ENCODE data around the gene MED12.
A peak's percentile ranks its signal among the peaks of the same experiment; 100 is the strongest.

MED12 gene

DNA sequence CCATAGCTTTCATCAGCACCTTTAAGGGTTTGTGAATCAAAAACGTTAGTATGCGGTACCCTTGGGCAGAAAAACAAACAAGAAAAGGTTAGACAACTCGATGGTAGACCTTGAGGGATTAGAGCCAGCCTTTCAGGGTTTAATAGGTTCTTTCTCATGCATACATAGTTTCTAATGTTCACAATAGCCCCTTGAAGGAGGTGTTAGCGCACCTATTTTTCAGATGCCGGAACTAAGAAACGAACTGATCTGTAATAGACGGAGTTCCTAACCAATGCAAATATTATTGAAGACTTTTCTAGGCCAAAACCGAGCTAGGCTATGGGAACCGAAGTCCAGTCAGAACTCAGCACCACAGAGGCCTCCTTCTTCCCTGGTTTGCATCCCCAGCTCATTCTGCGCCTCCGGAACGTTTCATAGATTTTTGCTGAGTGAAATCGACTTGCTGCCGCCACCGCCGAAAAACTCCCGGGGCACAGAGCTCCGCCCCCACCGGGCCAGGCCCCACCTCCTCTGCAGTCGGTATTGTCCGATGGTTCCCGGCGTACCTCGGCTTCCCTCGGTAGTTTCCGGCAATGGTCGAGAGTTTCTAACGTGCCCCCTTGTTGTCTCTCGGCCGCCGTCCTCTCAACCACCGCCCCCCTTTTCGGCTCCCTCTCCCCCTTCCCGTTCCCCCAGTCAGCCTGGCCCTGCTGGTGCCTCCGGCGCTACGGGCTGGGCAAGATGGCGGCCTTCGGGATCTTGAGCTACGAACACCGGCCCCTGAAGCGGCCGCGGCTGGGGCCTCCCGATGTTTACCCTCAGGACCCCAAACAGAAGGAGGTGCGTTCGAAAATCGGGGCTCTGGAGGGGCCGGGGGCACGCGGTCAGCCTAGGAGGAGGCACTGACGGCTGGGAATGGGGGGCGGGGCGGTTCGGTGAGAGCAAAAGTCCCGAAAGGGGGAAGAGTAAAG, at the start of gene MED12:
Gene MED12 (plus strand): TSS at position 565 of the 953 bp plus-strand sequence. CDS start 159 bp downstream, at position 724.
- DNase-seq: peak; percentile 80

DNA sequence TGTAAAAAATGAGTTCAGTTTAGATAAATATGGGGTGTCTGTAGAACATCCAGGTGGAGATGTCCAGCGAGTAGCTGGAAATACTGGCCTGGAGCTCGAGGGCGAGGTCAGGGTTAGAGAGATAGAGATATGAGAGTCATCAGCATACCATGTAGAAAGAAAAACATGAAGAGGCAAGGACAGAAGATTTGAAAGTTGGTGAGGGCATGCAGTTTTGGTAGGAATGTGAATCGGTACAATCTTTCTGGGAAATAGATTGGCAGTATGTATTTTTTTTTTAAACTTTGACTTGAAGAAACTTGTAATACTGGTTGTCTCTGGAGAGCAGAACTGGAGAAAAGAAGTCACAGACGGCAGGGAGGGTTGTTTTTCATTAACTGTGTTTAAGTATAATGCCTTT, 47.9 kb upstream of the MED12 start:
- DNase-seq: no peak

DNA sequence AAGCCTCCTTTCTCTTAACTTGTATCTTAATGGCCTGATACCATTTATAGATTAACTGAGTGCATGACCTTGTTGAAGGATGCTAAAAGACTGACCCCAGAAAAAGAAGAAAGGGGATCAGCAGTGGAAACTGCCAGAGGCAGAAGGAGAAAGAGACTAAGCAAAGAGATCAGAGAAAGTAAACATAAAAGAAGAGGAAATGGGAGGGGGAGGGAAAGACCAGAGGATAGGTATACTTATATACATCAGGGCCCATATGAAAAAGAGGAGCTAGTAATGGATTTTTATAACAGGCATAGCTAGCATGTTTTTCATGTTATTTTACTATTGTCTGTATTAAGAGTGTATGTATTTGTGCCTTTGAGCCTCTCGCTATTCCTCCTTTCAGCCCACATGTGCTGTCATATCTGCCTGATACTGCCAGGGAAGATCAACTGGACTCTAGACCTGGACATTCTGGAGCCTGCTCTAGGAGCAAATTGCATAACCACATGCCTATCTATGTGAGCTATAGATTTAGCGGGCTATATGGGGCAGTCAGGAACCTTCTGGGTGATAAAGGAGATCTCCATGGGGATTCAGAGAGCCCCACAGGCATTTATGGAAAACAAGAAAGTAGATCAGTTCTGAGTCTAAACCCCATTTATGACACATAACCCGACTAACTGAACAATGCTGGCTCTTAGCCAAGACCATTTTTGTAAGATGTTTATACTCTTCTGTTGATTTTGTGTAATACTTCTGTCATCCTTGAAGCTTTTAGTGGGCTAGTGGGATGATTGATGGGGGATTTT, 36.9 kb upstream of the MED12 start:
- DNase-seq: no peak

DNA sequence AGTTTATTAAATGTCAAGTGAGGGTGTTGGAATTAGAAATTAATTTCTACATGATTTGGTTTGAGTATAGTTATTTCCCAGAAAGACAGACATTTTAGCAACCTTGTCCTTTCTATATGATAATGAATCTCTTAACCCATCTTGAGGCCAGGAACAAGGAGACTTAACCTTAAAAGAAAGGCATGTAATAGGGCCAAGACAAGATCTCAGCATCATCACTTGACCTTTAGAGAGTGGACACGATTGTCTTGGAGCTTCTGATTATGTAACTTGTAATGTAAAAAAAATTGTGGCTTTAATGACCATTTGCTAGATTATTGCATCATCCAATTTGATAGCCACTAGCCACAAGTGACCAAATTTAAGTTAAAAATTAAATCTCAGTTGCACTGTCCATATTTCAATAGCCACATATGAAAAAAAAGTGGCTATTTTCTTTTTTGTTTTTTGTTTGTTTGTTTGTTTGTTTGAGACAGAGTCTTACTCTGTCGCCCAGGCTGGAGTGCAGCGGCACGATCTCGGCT, 36.2 kb upstream of the MED12 start:
- no peak for DNase-seq

DNA sequence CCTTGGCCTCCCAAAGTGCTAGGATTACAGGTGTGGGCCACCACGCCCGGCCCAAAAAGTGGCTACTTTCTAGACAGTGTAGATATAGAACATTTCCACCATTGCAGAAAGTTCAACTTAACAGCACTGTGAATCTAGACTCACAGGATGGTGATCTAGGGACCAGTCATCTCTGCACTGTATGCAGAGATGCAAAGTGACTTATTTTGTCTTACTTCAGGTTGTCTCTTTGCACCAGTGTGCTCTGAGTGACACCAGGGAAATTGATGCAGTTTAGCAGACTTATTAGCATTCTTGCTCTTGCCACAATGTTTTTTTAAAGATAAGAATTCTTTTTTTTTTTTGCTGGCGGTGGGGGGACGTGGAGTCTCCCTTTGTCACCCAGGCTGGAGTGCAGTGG, 35.6 kb upstream of the MED12 start:
- no peak for DNase-seq

DNA sequence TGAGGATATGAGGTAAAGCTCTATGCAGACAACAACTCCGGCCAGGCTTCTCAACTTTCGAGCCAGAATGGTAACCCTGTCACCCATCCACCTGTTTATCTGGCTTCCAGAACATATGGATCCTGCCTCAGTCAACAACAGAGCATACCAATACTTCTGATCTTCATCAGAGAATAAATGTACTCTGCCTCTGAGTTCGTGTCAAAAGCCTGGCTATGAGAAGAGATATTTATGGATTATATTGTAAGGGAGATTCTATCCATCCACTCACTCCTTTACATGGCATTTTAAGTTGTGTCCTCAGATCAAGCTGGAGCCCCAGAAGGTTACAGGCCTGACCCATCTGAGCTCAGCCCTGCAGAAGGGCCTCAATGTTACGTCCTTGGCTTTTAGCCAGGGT, 32.5 kb upstream of the MED12 start:
- DNase-seq: no peak

DNA sequence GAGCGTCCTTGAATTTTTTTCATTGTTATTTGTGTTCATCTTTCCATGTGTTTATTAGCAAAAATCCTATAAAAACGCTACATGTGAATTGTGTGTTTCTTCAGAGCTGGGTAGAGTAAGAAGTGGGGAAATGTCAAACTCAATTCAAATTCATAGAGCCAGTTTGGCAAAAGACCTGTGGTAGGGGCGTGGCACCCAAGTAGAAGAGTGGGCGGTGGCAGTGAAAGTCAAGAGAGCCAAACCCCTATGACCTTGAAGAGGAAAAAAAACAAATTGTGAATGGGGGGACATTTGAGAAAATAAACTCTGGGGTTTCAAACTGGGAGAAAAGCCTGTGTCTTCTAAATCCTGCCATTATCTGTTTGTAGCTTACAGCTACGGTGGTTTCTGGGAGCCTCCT, 27.1 kb upstream of the MED12 start:
- no peak for DNase-seq

DNA sequence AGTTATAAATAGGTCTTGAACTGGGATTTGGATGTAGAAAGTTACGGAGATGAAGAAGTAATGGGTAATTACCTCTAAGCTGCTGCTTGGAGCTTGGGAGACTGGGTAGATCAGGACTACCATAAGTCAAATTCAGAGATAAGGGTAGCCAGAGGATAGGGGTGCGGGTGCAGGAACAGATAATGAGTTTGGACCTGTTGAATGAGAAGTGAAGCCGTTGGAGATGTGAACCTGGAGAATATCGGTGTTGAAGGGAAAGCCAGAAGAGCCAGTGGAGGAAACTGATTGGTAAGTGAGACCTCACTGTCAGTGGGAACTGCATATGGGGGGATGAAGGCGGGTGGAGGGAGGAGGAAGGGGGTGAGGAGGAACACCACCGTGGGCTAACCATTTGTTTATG, 23.4 kb upstream of the MED12 start:
- no peak for DNase-seq

DNA sequence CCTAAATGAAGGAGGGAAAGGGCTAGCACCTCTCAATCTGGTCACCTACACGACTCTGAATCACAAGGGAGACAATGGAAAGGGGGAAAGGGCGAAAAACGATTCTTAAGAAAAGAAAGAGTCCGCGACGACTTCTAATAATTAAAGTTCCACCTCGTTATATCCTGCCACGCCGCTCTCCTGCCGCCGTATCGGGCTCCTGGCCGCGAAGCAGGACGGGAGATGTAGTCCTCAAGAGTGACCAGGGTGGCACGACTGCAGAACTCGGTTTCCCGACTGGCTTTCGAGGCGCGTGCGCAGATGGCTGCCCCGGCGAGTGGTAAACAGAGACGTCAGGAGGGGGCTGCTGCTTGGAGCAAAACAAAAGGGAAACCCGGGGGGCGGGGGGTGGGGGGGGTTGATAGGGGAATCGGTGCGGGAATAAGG, 22.8 kb upstream of the MED12 start, which contains the start of gene FOXO4:
Gene FOXO4 (plus strand): TSS at position 297 of the 426 bp plus-strand sequence. CDS start 678 bp downstream, outside the sequence.
- DNase-seq: peak; percentile 91

DNA sequence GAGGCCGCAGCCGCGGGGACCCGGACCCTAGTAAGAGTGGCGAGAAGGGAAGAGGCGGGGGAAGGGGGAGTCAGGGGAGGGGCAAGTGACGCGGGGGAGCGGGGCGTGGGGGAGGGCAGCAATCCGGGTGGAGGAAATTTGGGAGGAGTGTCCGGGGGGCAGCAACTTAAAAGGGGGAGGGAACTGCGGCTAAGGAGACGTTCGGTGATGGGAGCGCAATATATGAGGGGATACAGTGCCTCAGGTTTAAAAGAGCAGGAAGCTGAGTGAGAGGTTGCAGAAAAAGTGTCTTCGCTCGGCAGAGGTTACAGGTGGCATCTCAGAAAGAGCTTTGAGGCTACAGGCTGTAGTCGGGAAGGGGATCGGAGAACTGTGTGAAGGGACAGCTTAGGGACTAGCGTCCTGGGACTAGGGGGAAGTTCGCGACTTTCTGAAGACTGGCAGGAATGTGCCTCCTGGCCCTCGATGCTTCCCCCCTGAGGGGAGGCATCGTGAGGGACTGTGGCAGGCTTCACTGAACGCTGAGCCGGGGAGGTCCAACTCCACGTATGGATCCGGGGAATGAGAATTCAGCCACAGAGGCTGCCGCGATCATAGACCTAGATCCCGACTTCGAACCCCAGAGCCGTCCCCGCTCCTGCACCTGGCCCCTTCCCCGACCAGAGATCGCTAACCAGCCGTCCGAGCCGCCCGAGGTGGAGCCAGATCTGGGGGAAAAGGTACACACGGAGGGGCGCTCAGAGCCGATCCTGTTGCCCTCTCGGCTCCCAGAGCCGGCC, 22.2 kb upstream of the MED12 start:
- DNase-seq: no peak

DNA sequence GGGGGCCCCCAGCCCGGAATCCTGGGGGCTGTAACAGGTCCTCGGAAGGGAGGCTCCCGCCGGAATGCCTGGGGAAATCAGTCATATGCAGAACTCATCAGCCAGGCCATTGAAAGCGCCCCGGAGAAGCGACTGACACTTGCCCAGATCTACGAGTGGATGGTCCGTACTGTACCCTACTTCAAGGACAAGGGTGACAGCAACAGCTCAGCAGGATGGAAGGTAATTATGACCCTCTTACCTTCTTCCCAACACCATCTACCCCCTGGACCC, 21.7 kb upstream of the MED12 start:
- DNase-seq: no peak

DNA sequence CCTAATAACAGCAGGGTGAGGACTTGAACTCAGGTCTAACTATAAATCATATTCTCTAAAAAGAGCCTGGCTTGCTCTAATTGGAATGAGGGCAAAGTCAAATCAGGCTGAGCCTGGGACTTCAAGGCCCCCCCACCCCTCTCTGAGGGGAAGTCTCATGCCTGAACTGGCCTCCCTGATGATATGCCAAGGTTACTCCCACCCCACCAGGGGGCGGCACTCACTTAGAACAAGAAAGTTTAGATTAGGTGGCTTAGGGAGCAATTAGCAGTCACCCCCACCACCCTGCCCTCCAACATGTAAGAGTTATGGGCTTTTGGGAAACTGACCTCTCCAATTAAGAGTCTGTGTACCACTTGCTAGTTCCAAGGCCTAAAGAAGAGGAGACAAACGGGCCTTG, 20.1 kb upstream of the MED12 start:
- peak; percentile 67 for DNase-seq

DNA sequence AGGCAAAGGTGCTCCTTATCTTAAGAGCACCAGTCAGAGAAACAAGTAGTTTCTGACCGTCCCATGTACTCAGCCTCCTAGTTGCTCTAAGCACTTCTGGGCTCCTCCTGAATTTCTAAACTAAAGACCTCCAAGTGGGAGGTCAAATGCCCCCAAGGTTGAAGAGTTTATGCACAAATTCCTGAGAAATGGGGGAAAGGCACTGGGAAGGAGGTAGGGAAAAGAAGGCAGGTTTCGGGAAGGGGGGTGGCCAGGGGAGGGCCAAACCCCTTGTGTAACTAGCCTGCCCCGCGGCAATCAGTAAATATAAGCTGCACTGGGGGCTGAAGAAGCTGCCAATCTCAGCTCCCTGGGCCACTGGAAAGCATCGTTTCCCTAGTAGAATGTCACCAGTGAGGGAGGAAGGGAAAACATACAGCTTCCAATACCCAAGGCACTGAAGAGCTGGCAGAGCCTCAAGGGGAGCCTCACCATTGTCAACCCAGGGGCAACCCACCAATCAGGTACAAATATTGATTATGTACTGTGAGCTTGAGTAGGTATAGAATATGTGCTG, 19.4 kb upstream of the MED12 start:
- no peak for DNase-seq

DNA sequence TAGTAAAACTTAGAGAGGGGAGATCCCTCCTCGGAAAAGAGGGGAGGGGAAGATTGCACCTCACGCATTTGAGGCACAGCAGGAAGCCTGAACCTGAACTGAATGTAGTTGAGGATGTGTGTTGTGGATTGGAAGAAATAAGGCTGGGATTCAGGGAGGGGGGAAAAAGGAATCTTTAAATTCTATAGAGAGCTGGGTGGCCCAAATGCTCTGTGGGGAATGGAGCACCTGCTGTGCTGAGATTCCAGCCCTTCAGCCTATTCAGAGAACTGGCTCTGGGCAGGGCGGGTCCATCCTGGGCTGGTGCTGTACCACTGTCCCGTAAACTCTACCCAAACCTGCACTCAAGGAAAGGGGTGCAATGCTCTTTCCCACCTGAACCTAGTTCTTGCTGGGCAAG, 18.7 kb upstream of the MED12 start:
- no peak for DNase-seq

DNA sequence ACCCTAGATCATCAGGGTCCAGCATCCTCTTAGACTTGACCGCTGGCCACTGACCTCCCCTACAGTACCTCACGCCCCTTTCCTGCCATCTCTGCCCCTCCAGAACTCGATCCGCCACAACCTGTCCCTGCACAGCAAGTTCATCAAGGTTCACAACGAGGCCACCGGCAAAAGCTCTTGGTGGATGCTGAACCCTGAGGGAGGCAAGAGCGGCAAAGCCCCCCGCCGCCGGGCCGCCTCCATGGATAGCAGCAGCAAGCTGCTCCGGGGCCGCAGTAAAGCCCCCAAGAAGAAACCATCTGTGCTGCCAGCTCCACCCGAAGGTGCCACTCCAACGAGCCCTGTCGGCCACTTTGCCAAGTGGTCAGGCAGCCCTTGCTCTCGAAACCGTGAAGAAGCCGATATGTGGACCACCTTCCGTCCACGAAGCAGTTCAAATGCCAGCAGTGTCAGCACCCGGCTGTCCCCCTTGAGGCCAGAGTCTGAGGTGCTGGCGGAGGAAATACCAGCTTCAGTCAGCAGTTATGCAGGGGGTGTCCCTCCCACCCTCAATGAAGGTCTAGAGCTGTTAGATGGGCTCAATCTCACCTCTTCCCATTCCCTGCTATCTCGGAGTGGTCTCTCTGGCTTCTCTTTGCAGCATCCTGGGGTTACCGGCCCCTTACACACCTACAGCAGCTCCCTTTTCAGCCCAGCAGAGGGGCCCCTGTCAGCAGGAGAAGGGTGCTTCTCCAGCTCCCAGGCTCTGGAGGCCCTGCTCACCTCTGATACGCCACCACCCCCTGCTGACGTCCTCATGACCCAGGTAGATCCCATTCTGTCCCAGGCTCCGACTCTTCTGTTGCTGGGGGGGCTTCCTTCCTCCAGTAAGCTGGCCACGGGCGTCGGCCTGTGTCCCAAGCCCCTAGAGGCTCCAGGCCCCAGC, 17.6 kb upstream of the MED12 start:
- no peak for DNase-seq

DNA sequence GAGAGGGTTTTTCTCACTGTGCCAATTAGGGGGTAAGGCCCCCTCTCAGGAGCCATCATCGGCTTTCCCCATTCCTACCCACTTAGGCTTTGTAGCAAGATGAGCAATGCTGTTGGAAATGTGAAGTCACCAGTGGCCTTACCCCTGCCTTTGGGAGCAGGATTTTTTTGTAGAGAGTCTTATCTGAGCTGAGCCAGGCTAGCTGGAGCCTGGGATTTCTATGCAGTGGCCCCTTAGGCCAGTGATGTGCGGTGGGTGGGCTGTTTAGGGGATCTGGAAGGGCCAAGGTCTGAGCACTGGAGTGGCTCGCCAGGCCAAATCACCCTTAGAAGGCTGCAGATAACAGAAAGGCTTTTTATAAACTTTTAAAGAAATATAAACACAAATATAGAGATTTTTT, 16.1 kb upstream of the MED12 start:
- DNase-seq: no peak

DNA sequence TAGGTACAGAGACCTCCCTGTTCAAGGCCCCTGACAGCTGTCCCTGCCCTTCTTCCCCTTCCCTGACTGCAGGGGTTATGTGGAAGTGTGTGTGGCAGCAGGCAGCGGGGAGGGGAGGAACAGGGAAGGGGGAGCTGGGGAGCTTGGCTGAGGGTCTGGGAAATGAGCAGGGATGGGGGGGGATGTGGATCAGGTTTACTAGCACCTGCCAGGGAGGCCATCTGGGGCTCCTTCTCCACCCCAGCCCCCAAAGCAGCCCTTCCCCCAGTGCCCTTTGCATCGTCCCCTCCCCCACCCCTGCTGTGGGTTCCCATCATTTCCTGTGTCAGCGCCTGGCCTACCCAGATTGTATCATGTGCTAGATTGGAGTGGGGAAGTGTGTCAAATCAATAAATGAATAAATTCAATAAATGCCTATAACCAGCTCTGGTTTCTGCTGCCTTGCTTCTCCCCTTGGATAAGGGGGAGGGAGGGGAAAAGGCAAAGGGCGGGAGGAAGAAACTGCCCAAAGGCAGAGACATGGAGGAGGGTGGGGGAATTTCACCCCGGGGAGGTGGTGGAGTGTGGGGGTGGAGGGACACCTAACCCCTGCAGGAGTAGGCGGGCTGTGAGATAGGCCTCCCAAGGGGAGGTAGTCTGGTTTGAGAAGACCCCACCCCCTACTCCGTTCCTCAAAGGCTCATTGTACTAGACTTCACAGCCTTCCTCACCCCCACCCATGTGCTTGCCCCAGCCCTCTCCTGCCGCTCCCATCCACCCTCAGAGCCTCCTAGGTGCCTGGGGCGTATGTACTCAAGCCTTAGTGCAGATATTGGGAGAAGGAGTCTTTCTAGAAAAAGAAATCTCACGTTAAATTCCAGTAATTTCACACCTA, 15.0 kb upstream of the MED12 start:
- DNase-seq: peak; percentile 16

DNA sequence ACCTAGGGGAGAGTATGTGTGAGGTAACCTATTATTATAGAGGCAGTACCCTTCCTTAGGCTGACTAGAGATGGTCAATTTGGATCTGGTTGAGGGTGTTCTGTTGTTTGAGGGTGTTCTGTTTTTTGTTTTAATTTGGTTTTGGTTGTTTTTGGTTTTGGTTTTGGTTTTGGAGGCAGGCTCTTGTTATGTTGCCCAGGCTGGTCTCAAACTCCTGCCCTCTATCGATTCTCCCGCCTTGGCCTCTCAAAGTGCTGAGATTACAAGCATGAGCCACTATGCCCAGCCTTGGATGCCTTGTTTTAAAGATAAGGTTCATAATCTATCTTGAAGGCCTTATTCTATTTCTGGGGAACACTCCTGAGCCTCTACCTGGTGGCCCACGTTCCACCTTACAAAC, 12.8 kb upstream of the MED12 start:
- no peak for DNase-seq

DNA sequence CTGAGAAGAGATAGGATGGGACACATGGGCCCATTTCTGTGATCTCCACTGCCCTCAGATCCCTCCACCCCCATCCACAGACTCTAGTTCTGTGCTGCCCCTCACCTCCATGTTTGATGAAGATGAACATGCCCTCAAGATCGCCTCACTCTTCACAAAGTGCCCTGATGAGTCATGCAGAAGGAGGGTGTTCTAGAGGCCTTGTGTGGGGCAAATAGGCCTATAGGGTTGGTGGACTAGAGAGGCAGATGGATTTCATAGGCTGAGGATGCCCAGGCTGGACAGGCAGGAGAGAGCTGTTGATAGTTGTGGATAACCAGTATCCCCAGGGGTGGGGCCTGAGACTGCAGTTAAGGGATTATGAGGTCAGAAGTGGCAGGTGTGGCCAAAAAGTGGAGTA, 12.0 kb upstream of the MED12 start, which contains the start of gene CXorf65:
Gene CXorf65 (minus strand): TSS at position 314 of the 400 bp plus-strand sequence. CDS start 184 bp downstream, at position 130.
- DNase-seq: no peak

DNA sequence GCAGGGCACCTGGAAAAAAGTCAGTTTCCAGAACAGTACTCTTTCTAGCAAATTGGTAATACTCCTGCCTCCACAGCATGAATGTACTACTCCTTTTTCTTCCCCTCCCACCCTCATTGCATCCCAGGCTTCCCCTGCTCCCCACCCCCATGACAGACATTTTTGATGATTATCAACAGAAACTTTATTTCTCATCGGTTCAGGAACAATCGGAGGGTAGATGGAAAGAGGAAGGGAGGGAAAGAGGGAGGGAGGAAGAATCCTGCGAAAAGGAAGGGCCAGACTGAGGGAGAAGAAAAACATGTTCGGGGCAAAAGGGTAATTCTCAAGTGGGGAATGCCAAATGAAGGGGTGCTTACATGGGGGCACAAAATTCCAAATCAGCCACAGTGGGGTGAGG, 11.2 kb upstream of the MED12 start:
- no peak for DNase-seq

Data from RPMI8226 (cell line).